Muscle of back (tissue), 11 donors: ENCODE results near the gene ZNF521. TPM values are rescaled to one million over a fixed set of nuclear protein-coding genes. Genes with fewer than 3 reads are reported as not detected.

ENCODE experiments used
- DNase-seq, 3 donors: peaks; one replicate each; pipeline versions ENCODE4 v3.0.0 to v3.0.0-alpha.2; 2013
- polyA plus RNA-seq, 10 donors: library from polyadenylated mRNA; unstranded; fragments of 120-200 nt; gene quantifications; one replicate each; pipeline ENCODE4 v1.2.1, GENCODE V29; 2013; ENCODE audit not compliant: insufficient read length in 10 of 10

The ZNF521 gene
- polyA plus RNA-seq, 10 donors = 36.4 to 54.8 (median 43.6) TPM

DNA sequence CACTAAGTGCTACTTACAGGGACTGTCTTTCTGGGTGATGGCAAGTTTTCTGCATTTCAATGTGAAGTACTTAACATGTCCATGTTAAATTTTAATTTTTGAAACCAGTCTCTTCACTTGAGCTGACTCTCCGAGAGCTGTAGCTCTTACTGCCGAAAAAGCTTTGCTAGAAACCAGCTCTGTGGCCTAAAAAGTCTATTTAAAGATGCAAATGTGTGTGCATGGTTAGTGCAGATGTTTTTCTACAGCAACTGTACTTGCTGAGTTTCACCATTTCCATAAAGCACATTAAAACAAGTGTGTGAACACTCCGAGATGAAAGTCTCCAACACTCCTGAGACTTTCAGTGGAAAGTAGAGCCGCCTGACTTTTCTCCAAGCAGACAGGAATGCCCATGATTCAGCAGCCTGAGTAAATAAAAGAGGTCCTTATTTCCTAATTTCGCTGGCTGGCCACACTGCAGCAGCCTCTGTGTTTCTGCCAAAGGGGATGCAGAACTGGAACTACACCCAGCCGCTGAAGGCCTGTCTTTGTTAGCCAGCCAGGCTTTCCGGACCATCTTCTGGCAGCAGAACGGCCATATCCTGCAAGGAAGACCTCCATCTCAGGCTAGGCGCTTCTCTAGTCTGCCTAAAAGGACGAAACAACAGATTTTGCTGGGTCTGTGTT lies 121.2 kb downstream of the ZNF521 start:
- DNase-seq = peak; percentile 87 to 97 (median 92)

DNA sequence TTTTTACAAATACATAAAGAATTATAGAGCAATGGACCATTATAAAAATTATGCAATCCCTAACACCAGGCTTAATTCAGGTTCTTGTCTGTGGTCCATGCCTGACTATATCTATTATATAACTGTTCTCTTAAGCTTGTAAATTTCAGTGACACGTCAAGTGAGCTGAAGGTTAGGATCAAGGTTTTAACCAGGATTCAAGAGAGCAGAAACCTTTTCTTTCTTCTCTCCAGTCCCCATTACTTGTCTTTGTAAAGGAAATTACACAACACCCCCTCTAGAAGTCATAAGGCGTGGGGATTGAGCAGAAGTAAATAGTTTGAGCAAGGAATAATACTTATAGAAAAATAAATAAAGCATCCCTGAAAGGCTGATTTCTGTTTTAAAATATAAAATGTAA lies 122.0 kb downstream of the ZNF521 start:
- DNase-seq = no peak

GRCh38 chr18:25229081-25229480 lies 122.9 kb downstream of the ZNF521 start:
- peak; percentile 44 to 62 (median 60) for DNase-seq

DNA sequence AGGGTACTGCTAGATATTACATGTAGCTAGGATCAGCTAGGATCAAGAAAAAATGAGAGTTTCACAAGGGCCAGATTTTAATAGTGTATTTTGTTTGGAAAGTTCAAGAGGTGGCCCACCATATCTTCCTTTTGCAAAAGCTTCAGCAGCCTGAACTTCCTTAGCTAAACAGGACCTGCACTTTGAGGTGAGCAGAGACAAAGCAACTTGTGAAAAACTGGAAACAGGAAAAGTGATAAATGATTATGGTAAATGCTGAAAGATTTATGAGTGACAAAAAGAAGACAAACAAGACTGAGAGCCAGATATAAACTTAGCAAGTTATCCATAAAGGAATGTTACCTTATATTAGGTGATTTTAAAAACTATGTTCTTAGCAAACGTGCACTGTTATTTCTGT lies 123.6 kb downstream of the ZNF521 start:
- no peak for DNase-seq

- DNase-seq = no peak
These were observed 126.8 kb downstream of the ZNF521 start for GRCh38 chr18:25225151-25225550.

DNA sequence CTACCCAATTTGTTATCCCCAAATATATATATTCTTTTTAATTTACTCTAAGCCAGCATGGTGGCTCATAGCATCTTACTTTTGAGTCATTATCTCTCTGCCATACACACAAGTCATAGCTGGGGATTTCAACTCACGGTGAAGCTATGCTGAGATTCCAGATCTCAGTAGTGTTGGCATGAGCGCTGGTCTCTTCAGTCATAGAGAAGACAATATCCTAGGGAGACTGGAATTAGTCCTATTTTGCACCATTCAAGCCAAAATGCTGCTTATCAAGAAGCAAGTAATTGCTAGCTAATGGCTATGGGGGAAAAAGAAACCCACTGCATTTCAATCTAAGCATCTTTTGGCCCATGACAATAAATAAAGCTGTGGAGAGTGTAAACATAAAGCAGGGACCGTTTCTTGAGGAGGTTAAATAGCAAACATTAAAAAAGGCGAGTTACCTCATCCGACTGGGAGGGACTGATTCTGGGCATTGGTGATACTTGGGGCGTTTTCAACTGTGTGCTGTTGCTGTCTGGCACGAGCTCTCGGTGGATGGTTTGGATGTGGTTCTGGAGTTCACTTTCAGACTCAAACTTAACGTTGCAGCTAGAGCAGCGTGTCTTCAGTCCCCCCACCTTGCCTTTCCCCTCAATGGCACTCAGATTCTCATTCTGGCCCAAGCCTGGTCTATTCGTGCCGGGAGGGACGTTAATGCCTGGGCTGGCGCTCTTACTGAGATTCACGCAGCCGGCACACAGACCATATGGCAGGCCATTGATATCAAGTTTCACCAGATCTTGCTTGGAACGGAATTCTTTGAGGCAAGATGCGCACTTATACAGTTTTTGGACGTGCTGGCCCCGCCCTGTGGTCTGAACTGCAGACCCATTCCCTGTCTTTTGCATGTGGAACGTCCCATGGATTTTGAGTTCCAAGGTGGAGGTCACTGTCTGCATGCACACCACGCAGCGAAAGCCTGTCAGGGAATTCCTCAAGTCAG lies 127.8 kb downstream of the ZNF521 start:
- DNase-seq = no peak

DNA sequence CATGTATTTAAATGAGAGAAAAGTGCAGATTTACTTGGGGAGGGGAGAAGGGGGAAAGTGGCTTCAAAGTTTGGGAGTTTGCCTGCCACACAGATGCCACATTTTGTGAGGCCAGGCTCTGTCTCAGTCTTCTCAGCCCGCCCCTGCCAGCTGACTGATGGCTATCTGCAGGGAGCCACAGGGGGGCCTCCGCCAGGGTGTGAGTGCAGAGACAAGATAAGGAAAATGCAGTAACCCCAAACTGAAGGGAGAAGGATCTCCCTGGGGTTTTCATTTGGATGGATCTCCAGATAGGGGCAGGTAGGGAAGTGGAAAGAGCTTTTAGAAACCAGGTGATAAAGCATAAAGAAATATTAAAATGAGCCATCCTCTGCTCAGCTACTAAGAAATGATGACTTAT lies 128.8 kb downstream of the ZNF521 start:
- no peak for DNase-seq

DNA sequence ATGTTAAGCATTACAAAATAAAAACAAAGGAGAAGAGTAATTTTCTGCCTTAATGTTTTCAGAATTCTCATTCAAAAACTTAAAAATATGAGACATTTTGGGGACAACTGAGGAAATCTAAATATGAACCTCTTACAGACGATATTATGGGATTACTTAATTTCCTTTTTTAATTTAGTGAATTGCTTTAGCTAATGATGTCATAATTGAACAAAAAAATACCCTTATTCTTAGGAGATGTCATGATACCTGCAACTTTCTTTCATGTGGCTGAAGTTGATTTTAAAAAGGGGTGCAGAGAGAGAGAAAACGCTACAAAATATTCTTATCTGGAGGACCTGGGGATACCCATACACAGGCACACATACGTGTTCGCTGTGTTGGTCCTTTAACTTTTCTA lies 129.3 kb downstream of the ZNF521 start:
- no peak for DNase-seq

- no peak for DNase-seq
These were observed 141.3 kb downstream of the ZNF521 start for GRCh38 chr18:25210622-25211021.

GRCh38 chr18:25192065-25192464 lies 159.9 kb downstream of the ZNF521 start:
- DNase-seq = no peak

GRCh38 chr18:25190472-25190871 lies 161.5 kb downstream of the ZNF521 start:
- DNase-seq = no peak

DNA sequence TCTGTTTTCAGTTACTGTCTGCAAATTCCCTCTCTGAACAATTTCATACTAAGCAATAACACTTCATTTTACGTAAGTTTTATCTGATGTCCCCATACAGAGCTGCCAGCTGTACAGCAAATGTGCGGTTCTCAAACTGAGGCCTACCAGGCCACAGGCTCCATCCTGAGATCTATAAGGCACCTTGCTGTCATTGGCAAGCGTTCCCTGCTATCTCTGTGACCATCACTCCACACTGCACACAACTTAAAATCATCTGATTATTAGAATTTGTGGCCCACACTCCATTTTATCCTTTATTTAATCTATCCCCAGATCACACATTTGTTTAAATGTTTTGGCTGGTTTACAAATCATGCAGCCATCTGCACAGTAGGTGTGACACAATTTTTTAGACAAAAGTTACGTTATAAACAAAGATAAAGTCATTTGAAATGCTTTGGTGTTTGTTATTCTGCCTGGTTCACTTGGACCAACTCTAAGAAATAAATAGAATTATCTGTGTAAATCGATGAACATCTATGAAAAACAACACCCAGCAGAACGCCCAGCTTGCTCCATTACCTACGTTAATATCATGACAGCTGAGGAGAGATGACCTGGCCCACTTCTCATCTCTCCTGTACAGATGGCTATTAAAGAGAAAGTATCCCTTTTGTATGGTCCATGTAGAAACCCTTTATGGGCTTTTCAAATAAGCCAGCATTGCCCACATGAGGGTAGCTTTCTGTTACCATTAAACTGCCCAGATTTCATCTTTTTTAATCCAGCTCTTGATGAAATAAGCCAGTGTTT lies 162.4 kb downstream of the ZNF521 start:
- DNase-seq = no peak

GRCh38 chr18:25187521-25188192 lies 164.3 kb downstream of the ZNF521 start:
- no peak for DNase-seq

DNA sequence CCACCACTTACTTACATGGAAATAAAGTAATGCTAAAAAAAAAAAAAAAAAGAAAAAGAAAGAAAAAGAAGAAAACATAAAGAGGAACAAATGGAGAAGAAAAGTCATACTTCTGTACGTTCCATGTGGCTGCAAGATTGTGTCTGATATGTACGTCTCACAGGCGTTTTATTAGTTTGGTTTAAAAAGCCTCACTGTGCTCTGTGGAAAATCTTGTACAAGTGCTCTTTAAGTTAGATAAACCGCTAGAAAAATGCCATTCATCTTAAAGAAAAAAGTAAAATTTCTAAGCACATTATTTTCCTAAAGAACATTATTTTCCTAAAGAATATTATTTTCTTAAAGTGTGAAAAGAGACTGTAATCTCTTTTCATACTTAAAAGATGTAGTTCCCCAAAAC lies 165.1 kb downstream of the ZNF521 start:
- no peak for DNase-seq

DNA sequence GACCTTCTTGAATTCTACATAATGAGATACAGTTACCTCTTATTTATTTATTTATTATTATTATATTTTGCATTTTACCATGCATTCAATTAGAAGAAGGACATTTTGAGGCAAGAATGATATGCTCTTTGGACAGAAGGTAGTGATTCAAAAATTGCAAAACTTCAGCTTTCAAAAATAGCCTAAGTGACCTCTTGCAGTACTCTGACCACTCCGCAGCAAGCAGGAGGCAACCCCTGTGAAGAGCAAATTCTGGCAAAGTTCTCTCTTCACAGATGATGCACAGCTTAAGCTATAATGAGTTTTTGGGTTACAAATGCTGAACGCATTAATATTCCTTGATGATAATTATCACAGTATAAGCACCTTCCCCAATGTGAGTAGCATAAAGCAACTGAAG lies 170.0 kb downstream of the ZNF521 start:
- DNase-seq = no peak

- no peak for DNase-seq
These were observed 170.4 kb downstream of the ZNF521 start for GRCh38 chr18:25181581-25181980.

DNA sequence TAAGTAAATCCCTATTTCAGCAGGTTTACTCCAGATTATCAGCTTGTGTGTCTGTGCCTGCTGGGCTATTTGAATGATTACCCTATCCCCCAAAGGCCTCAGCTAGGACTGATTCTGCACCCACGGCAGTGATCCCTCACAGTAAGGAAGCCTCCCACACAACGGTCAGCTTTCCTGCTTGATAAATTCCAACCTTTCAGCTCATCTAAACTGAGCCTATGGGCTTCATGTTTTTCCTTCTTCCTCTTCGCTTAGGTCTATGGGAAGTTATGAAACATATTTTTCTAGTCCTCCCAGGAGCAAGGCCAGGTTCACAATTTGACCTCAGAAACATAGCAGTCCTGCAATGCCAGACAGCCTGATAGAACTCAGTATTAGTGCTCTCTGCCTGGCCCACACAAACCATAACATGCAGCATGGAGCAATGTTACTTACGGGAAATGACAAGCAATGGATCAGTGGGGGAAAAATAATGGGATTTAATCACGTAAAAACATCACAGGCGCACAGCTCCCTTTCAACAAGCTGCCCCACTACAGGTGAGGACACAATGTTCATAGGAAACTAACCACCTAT lies 170.9 kb downstream of the ZNF521 start:
- no peak for DNase-seq

DNA sequence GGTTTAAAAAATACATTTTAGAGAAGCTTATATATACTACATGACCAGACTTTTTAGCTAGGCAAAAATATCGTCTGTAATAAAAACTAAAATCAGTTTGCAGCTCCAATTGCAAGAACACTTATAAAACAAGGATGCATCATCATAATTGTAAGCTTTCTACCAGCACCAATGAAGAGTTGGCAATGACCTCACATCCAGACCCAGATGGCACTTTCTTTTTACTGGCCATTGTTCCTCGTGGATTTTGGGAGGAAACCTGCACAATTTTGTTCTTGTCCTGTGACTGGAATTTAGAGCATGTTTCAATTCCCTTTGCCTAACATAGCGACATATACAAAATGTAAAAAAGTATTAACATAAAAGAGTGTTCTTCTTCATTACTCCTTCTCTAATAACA lies 174.3 kb downstream of the ZNF521 start:
- no peak for DNase-seq

DNA sequence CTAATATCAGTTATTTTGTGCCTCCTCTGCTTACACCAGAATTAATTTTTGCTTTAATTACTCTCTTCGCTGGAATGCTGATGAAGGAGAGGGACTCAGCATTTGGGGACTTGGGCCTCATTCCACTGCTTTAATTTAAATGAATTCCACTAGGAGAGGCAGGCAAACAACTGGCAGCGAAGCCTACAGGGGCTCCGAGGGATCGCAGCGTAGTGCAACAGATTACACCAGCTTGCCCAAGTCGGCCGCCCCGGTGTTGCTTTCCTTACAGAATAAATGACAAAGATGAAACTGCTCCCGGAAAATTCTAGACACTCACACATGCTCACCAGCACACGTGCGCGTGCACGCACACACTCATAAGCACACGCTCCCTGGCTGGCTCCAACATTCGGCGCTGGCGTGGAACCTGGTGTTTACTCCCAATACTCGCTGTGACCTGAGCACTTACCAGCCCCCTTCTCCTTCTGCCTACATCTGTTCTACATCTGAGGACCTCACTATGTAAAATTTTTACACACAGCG lies 175.4 kb downstream of the ZNF521 start:
- DNase-seq = peak in 1 of 3 donors; percentile 39

DNA sequence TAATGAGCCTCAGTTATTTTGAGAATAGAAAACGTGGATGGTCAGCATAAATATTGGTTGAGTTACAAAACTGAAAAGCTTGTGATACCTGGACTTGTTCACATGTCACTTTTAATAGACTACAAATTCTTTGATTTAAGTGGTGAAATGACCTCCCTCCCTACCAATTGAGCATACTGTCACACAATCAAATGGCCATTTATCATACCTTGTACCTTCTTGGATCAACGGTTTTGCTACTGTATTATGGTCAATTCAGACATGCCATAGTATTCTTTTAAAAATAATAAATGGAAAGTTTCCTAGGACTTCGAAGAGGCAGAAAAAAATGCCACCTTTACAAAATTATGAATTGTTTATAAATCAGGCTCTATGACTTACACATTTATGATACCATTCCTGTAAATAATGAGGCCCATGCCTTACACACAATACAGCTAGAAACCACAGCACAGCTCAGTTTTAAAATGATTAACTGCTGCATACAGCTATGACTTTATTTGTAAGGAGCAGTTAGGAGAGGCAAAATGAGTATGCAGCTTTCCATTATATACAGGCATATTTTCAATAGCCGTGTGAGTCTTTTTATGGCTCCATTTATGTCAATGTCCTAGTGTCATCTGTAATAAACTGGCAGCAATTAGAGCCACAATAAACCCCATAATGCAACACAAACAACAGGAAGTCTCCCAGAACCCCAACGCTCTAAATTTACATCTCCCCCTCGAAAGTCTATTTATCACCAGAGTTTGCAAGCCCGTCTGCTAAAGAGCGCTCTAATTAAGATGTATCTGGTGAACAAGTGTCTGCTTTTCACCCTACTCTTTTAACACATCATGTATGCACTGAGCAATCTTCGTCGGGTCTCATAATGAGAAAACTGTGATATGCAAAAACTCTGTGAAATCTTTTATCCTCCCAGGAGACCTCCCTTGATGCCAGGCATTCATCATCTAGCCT lies 176.1 kb downstream of the ZNF521 start:
- DNase-seq = no peak
